ENCODE measurements around the gene DYNLT2. TPM values are rescaled to one million over a fixed set of nuclear protein-coding genes. Genes with fewer than 3 reads are reported as not detected.
A peak's percentile ranks its signal among the peaks of the same experiment; 100 is the strongest.

Gene DYNLT2
- total and polyA plus RNA-seq, 2 of the 13 experiments (the other 11 are each of a cell fraction or from before 2014, with no cell fraction given): 2.1 to 4.3 TPM

- TF ChIP-seq ATF4 (CRISPR knock-in tag; IDR thresholded peaks at IDR 0.05): no peak
- no peak for TF ChIP-seq CREB3 (CRISPR knock-in tag; IDR thresholded peaks at IDR 0.05)
- TF ChIP-seq SNAPC2 (CRISPR knock-in tag; IDR thresholded peaks at IDR 0.05): no peak
- TF ChIP-seq EZH2 (conservative IDR thresholded peaks at IDR 0.05; ENCODE audit: low read depth, low read length): no peak
- no peak for TF ChIP-seq ZNF704 (CRISPR knock-in tag; IDR thresholded peaks at IDR 0.05; ENCODE audit: borderline replicate concordance)
- TF ChIP-seq ZNF878 (CRISPR knock-in tag; IDR thresholded peaks at IDR 0.05): no peak
- TF ChIP-seq PPARG (CRISPR knock-in tag; conservative IDR thresholded peaks at IDR 0.05): no peak
- no peak for TF ChIP-seq DDIT3 (CRISPR knock-in tag; IDR thresholded peaks at IDR 0.05)
- no peak for TF ChIP-seq E2F5 (CRISPR knock-in tag; conservative IDR thresholded peaks at IDR 0.05)
- TF ChIP-seq SP4 (CRISPR knock-in tag; IDR thresholded peaks at IDR 0.05): no peak
- no peak for TF ChIP-seq KAT8 (CRISPR knock-in tag; IDR thresholded peaks at IDR 0.05)
- no peak for TF ChIP-seq PBX3 (CRISPR knock-in tag; IDR thresholded peaks at IDR 0.05; ENCODE audit: borderline replicate concordance)
- no peak; the same call in 1 of the 2 replicates for TF ChIP-seq AHR (CRISPR knock-in tag; IDR thresholded peaks at IDR 0.05)
- peak; percentile 73 for TF ChIP-seq ARID4A (CRISPR knock-in tag; IDR thresholded peaks at IDR 0.05; ENCODE audit: borderline replicate concordance)
- no peak for TF ChIP-seq DRAP1 (CRISPR knock-in tag; IDR thresholded peaks at IDR 0.05)
- no peak for TF ChIP-seq ZFP36L1 (CRISPR knock-in tag; IDR thresholded peaks at IDR 0.05)
- TF ChIP-seq MBD4 (IDR thresholded peaks at IDR 0.05; ENCODE audit: borderline replicate concordance, low read length): peak; percentile 83; the same call in 1 of the 2 replicates
- peak; percentile 89 for TF ChIP-seq KMT2A (CRISPR knock-in tag; IDR thresholded peaks at IDR 0.05)
Measured at GRCh38 chr6:169722362-169723199, 28.8 kb downstream of the DYNLT2 start (continued).

Measured in HepG2 (cell line).